Measurements from ENCODE around the gene GRHPR. TPM values are rescaled to one million over a fixed set of nuclear protein-coding genes. Genes with fewer than 3 reads are reported as not detected.

The GRHPR gene
- total and polyA plus RNA-seq, 7 donors, result 72.2 to 138 (median 100) TPM

DNA sequence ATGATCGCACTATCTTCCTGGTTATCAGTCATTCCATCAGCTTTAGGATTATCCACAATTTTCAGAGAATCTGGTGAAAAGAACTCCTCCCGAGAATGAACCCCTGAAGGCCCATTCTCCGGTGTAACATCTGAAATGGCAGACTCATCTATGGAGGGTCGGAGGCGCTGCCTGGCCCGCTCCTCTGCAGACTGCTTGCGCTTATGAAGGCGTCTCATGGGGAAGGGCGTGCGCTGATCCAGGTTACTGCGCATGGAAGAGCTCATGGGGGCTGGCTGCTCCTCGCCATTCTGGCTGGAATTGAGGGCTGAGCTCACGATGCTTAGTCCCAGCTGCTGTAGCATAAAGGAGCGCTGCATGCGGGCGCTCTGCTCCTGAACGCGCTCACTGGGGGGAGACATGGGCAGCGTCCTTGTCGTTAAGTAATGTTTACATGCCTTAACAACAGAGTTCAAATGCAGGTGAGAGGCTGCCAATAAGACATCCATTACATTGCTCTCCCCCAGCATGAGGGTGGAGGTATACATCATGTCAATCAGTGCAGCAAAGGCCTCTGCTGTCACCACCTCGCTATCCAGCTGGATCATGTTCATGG lies 19.4 kb downstream of the GRHPR start:
- H3K9me3 ChIP-seq, result no peaks in the 10 kb centered on the region
- ATAC-seq, result no peak
- no peak overlapping the region for H3K4me3 ChIP-seq
- no peak overlapping the region for H3K27ac ChIP-seq
- TF ChIP-seq, protein P1, sequence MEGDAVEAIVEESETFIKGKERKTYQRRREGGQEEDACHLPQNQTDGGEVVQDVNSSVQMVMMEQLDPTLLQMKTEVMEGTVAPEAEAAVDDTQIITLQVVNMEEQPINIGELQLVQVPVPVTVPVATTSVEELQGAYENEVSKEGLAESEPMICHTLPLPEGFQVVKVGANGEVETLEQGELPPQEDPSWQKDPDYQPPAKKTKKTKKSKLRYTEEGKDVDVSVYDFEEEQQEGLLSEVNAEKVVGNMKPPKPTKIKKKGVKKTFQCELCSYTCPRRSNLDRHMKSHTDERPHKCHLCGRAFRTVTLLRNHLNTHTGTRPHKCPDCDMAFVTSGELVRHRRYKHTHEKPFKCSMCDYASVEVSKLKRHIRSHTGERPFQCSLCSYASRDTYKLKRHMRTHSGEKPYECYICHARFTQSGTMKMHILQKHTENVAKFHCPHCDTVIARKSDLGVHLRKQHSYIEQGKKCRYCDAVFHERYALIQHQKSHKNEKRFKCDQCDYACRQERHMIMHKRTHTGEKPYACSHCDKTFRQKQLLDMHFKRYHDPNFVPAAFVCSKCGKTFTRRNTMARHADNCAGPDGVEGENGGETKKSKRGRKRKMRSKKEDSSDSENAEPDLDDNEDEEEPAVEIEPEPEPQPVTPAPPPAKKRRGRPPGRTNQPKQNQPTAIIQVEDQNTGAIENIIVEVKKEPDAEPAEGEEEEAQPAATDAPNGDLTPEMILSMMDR (IDR thresholded peaks at IDR 0.05), result no peak
- 85 to 91% (median 88%) methylated on average over 21 of the region's 21 CpGs for WGBS, 3 donors
- H3K36me3 ChIP-seq (ENCODE audit: insufficient read depth in 1 of 2, low read depth in 1 of 2), result peaks cover 6 to 58% of the 10 kb centered on the region in 2 donors
- no peak for DNase-seq
- peaks cover 16% of the 10 kb centered on the region for H3K4me1 ChIP-seq
- no peaks in the 10 kb centered on the region for H3K27me3 ChIP-seq (ENCODE audit: insufficient read depth in 3 of 3, low read length in 2 of 3)
- intact Hi-C loops (cut with DNase I), result no loop called here

DNA sequence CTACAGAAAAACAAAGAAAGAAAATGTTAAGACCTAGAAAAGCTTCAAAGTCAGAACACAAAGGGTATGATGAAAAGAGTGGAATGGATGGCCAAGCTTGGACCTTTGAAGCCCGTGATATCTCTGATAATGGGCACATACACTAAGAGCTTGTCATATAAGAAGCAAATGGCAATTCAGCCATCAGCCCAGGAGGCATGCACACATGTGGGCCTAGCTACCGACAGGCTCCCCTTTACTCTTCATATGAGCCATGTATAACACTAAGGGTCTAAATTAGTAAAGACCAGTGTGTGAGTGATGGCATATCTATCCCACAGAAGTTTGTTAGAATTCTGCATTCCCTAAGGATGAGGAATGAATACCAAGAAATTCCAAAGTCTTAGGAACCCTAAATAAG lies 20.1 kb downstream of the GRHPR start:
- 82 to 85% (median 83%) methylated on average over 2 of the region's 2 CpGs for WGBS, 3 donors

DNA sequence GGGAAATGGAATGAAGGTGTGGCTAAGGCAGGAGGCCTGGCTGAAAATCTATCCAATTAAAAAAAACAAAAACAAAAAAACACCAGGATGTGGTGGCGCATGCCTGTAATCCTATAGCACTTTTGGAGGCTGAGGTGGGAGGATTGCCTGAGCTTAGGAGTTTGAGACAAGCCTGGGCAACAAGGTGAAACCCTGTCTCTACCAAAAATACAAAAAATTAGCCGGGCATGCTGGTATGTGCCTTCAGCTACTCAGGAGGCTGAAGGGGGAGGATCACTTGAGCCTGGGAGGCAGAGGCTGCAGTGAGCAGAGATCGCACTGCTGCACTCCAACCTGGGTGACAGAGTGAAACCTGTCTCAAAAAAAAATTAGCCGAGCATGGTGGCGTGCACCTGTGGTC lies 21.1 kb downstream of the GRHPR start:
- intact Hi-C loops (cut with DNase I), result no loop called here
- H3K36me3 ChIP-seq (ENCODE audit: insufficient read depth in 1 of 2, low read depth in 1 of 2), result peaks cover 6 to 42% of the 10 kb centered on the region in 2 donors
- TF ChIP-seq, protein P1 (IDR thresholded peaks at IDR 0.05), result no peak
- H3K4me3 ChIP-seq, result no peak overlapping the region
- 85 to 100% (median 98%) methylated on average over 5 of the region's 5 CpGs for WGBS, 3 donors
- DNase-seq, result no peak
- H3K27me3 ChIP-seq (ENCODE audit: insufficient read depth in 3 of 3, low read length in 2 of 3), result no peaks in the 10 kb centered on the region
- peaks cover under 1% of the 10 kb centered on the region for H3K4me1 ChIP-seq
- no peak overlapping the region for H3K27ac ChIP-seq
- no peaks in the 10 kb centered on the region for H3K9me3 ChIP-seq
- ATAC-seq, result no peak

More for the DNA sequence above, 20.1 kb downstream of the GRHPR start:
- no peaks in the 10 kb centered on the region for H3K27me3 ChIP-seq (ENCODE audit: insufficient read depth in 3 of 3, low read length in 2 of 3)
- H3K27ac ChIP-seq, result no peak overlapping the region
- TF ChIP-seq, protein P1 (IDR thresholded peaks at IDR 0.05), result no peak
- H3K4me1 ChIP-seq, result peaks cover 10% of the 10 kb centered on the region
- ATAC-seq (no peak), DNase-seq (no peak)
- H3K36me3 ChIP-seq (ENCODE audit: insufficient read depth in 1 of 2, low read depth in 1 of 2), result peaks cover 6 to 51% of the 10 kb centered on the region in 2 donors
- no peaks in the 10 kb centered on the region for H3K9me3 ChIP-seq
- intact Hi-C loops (cut with DNase I), result no loop called here
- H3K4me3 ChIP-seq, result no peak overlapping the region

DNA sequence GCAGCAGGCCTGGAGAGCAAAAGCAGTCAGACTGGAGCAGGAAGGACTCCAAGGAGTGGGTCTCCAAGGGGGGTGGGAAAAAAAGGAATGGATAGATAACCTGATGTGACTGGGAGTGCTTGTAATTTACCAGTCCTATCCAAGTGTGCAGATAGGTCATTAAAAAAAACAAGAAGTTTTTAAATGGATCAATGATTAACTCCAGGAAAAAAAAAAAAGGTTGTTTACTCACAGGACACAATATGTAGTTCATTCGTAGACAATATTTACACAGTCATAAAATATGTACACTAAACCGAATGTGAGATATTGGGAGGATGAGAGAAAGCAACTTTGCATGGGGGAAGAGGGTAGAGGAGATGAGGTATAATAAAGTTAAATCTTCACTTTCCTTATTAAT lies 22.4 kb downstream of the GRHPR start:
- ATAC-seq, result no peak
- peaks cover 6 to 29% of the 10 kb centered on the region in 2 donors for H3K36me3 ChIP-seq (ENCODE audit: insufficient read depth in 1 of 2, low read depth in 1 of 2)
- no peak overlapping the region for H3K4me3 ChIP-seq
- no peaks in the 10 kb centered on the region for H3K27me3 ChIP-seq (ENCODE audit: insufficient read depth in 3 of 3, low read length in 2 of 3)
- H3K27ac ChIP-seq, result no peak overlapping the region
- TF ChIP-seq, protein P1 (IDR thresholded peaks at IDR 0.05), result no peak
- H3K9me3 ChIP-seq, result no peaks in the 10 kb centered on the region
- H3K4me1 ChIP-seq, result no peaks in the 10 kb centered on the region
- intact Hi-C loops (cut with DNase I), result no loop called here
- 83 to 92% (median 87%) methylated on average over 2 of the region's 2 CpGs for WGBS, 3 donors
- DNase-seq, result no peak

DNA sequence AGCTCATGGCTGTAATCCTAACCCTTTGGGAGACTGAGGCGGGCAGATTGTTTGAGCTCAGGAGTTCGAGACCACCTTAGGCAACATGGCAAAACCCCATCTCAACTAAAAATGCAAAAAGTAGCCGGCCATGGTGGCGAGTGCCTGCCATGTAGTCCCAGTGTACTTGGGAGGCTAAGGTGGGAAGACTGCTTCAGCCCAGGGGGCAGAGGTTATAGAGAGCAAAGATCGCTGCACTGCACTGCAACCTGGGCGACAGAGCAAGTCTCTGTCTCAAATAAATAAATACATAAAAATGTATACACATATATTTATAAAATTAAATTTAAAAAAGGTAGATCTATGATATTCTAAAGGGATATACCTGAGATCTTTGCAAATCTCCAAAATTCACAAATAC lies 23.3 kb downstream of the GRHPR start:
- Histone ChIP-seq H3K27me3 (ENCODE audit: insufficient read depth in 3 of 3, low read length in 2 of 3) (no peaks in the 10 kb centered on the region), H3K27ac (no peak overlapping the region), H3K9me3 (no peaks in the 10 kb centered on the region), H3K36me3 (ENCODE audit: insufficient read depth in 1 of 2, low read depth in 1 of 2) (peaks cover 0 to 19% of the 10 kb centered on the region in 2 donors), H3K4me1 (no peaks in the 10 kb centered on the region), H3K4me3 (no peak overlapping the region)
- DNase-seq (no peak), ATAC-seq (no peak)
- TF ChIP-seq, protein P1 (IDR thresholded peaks at IDR 0.05), result no peak
- intact Hi-C loops (cut with DNase I), result no loop called here
- 87 to 97% (median 96%) methylated on average over 6 of the region's 6 CpGs for WGBS, 3 donors

Measured in psoas muscle (tissue), 8 donors.